Measurements from ENCODE around the gene NECTIN4.
"Not testable (repeated sequence)": the region's sequence is repeated elsewhere in the genome, so short reads cannot be mapped to it uniquely, and the experiment has no call there.

The NECTIN4 gene

GRCh38 chr1:161048949-161049722 is 40.2 kb downstream of the NECTIN4 start:
- DNase-seq, result no peak

GRCh38 chr1:161047436-161048420 is 41.6 kb downstream of the NECTIN4 start:
- DNase-seq, result no peak

GRCh38 chr1:161046605-161047228 is 42.6 kb downstream of the NECTIN4 start:
- DNase-seq, result no peak

- peak; percentile 95 for DNase-seq
Observed at GRCh38 chr1:161045736-161046604, 43.4 kb downstream of the NECTIN4 start, which contains the start of gene USF1. Gene USF1 (minus strand): TSS chr1:161045977. CDS start chr1:161043275, 2,702 bp downstream.

GRCh38 chr1:161044908-161045735 is 44.2 kb downstream of the NECTIN4 start:
- DNase-seq, result peak; percentile 61

GRCh38 chr1:161044535-161044907 is 44.8 kb downstream of the NECTIN4 start:
- DNase-seq, result no peak

- DNase-seq, result no peak
Observed at GRCh38 chr1:161039546-161039945, 49.8 kb downstream of the NECTIN4 start.

- DNase-seq, result no peak
Observed at GRCh38 chr1:161039154-161039545, 50.2 kb downstream of the NECTIN4 start.

- peak; percentile 87 for DNase-seq
Observed at GRCh38 chr1:161038523-161039153, 50.7 kb downstream of the NECTIN4 start, which contains the start of gene TSTD1. Gene TSTD1 (minus strand): TSS chr1:161038964. CDS start chr1:161038889, 75 bp downstream.

- DNase-seq, result no peak
Observed at GRCh38 chr1:161037661-161038522, 51.5 kb downstream of the NECTIN4 start.

- no peak for DNase-seq
Observed at GRCh38 chr1:161033751-161034150, 55.6 kb downstream of the NECTIN4 start.

GRCh38 chr1:161032409-161032808 is 56.9 kb downstream of the NECTIN4 start:
- DNase-seq, result no peak

GRCh38 chr1:161031874-161032273 is 57.5 kb downstream of the NECTIN4 start:
- DNase-seq, result no peak

- not testable (repeated sequence) for DNase-seq
Observed at GRCh38 chr1:161029466-161029865, 59.9 kb downstream of the NECTIN4 start.

- DNase-seq, result not testable (repeated sequence)
Observed at GRCh38 chr1:161026954-161027353, 62.4 kb downstream of the NECTIN4 start.

- DNase-seq, result not testable (repeated sequence)
Observed at GRCh38 chr1:161022432-161022831, 66.9 kb downstream of the NECTIN4 start.

GRCh38 chr1:161021970-161022353 is 67.4 kb downstream of the NECTIN4 start:
- DNase-seq, result no peak

- DNase-seq, result peak; percentile 89
Observed at GRCh38 chr1:161021165-161021969, 68.0 kb downstream of the NECTIN4 start.
